Stimulated activated CD4-positive, alpha-beta T cell treated with anti-CD3 and anti-CD28 coated beads, TNF-alpha, amount 100 ng/mL, for 24 hours (primary cell): ENCODE data around the gene ITGA11.

ENCODE experiments used
- DNase-seq, 3 experiments: peaks; one replicate each; pipeline ENCODE4 v3.0.0-alpha.2; 2020; ENCODE audit warnings: low read depth in 3 of 3

The ITGA11 gene

DNA sequence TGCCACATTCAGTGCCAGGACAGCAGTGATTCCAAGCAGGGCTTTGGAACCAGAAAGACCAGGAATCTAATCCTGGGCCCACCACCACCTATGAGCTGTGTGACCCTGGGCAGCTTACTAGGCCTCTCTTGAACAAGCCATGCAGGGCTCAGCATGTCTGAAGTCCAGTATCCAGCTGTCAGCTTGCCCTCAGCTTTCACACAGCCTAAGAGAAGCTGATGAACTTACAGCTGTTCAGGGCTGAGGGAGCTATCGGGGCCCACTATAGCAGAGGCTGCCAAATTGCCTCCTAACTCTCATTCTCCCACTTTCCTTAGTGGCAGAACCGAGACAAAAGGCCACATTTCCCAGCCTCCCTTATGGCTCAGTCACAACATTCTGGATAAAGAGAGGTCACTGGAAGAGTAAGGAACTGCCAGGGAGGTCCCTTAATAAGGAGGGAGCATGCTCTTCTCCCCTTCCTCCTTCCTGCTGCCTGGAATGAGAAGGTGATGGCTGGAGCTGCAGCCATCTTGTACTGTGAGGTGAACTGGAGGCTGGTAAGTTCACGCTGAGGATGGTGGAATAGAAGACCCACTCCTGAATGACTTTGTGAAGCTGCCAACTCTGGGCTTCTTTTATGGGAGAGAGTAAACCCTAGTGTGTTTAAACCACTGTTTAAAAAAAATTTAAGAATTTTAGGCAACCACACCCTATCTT is 120.0 kb downstream of the ITGA11 start:
- DNase-seq, result no peak

DNA sequence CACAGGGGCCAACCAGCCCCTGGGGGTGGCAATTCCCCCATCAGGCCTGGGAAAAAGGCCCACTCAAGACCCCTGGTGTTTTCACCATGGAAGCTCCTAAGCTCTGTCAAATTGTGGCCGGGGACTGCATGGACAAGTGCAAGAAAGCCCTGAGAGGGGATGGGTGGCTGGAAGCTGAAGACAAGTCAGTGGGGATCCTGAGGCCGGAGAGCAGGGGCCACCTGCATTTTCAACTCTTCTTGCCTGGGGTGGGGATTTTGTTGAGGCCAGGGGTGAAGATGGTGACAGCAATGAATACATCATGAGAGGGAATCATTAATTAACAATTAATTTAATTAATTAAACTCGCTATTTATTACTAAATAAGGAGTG is 120.5 kb downstream of the ITGA11 start:
- DNase-seq, result no peak

DNA sequence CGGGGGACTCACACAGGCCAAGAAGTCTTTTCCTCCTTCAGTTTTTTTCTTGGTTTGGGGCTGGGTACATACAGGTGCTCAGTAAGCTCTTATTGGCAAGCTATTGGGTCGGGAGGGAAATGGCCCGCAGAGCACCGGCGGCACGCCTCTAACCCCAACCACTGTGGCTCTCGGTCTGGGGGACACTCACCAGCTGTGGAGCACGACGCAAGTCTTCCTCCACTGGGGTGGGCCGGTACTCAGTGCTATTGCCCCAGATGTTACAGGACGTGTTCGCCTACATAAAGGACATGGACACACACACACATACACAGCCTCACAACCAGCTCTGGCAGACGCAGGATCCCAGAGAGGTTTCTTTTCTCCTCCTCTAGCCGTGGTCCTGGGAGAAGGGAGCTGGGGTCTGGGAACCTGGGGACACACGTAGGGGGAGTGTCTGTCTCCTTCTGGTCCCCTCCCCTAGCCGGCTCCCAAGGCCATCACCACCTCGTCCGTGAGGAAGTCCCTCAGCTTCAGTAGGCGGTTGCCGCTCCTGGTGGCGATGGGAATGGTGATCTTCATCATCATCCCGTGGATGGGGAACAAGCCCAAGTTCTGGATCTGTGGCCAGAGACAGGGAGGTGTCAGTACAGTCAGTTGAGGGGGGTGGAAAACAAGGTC is 121.0 kb downstream of the ITGA11 start:
- DNase-seq, result no peak

DNA sequence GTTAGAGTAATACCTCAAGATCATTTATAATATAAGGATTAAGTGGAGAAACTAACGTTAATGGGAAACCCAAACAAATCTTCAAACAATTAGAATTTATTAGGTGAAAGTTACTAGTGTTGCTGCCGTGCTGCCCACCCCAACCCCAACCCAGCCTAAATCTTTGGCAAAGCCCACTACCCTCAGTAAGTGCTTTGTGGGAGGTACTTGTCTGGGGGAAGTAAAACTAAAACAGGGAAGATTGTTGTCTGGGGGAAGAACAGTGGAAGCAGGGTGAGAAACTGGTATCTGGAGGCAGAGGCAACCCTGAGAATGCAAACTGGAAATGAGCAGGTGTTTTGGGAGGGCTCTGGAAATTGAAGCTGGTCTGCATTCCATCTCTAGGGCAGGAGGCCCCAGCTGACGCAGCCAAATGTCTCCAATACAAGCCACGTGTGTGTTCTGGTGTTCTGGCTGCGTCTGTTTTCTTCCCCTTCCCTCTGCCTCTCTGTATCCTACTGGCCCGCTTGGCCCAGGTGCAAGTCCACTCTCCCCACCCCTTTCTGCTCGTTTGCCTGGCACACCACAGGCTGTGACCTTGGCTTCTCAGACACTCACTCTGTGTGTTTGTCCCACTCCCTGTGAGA is 121.7 kb downstream of the ITGA11 start:
- no peak for DNase-seq

DNA sequence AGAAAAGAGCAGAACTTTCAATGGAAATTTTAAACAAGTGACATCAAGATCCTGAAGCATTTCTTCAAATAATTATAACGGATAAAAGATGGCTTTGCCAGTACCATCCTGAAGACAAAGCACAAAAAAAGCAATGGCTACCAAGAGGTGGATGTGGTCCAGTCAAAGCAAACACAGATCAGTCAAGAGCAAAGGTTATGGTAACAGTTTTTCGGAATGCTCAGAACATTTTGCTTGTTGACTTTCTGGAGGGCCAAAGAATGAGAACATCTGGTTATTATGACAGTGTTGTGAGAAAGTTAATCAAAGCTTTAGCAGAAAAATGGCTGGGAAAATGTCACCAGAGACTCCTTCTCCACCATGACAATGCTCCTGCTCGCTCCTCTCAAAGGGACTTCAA is 122.9 kb downstream of the ITGA11 start:
- DNase-seq, result no peak

DNA sequence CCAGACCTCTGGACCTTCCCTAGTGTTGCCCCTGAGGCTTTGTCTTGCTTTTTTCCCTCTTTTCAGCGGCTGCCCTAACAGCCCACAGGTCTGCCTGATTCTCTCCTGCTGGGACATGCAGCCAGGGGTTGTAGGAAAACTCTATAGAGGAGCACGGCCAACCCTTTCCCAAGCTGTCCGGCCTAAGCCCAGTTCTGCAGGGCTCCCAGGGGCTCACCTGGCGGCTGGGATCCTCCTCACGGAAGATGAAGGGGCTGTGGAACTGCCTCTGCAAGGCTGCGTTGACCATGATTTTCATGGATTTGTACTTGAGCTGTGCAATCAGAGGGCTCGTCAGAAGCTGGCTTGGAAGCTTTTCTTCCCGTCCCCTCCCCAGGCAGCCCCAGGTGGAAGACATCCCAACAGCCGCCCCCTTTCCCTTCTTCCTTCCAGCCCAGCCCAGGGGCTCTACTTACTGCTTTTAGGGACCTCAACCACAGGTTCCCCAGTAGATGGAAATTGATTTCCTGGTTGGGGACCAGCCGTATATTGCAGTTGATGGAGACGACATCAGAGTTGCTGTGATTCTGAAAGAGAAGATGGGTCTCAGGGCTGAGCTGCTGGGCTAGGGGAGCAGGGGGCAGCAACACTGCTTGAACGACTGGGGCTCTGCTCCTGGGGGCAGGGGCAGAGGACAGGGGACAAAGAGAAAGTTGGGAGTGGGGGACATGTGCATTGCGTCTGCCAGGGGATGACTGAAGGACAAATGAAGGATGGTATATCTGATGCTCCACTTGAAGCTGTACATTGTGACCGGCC is 124.6 kb downstream of the ITGA11 start:
- no peak for DNase-seq

DNA sequence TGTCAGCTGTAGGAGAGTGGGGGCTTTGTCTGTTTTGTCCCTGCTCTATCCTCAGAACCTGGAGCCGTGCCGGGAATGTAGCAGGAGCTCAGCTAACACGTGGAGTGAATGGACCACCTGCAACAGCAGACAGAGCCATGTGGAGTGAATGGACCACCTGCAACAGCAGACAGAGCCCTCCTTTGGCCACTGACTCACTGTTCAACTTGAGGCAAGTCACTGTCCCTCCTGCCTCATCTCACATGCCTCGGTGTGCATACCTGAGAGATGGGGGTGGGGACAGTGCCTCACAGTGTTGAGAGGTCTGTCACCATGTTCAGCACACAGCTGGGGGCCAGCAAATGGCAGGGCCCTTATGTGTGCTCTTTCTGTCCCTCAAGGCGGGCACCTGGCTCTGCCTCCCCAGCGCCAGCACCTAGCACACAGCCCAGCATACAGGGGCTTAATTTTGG is 126.5 kb downstream of the ITGA11 start:
- DNase-seq, result no peak

DNA sequence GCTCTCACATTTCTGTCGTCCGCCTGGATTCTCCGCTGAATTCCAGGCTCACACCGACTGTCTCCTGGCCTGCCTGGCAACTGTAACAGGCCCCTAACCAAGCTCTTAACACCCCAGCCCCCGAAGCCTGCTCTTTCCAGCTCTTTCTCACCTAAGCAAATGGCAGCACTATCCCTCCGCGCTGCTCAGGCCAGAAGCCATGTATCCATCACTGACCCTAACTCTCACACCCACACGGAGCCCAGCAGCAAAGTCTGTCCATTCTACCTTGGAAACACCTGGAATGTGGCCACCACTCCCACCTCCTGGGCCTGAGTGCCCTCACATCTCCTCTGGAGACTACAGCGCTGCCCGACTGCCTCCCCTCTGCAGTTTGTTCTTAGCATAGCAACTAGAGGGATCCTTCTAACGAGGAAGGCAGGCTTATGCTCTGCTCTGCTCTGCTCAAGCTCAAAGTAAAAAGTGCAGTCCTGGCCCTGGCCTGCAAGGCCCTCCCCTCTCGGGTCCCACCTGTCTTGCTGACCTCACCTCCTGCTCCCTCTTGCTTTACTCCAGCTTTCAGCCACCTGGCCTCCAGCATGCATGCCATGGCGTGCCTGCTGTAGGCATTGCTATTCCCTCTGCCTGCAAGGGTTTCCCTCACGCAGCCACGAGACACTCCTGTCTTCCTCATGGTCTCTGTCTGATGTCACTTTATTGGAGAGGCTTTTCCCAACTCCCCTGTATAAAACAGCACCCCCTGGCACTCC is 127.2 kb downstream of the ITGA11 start:
- no peak for DNase-seq

DNA sequence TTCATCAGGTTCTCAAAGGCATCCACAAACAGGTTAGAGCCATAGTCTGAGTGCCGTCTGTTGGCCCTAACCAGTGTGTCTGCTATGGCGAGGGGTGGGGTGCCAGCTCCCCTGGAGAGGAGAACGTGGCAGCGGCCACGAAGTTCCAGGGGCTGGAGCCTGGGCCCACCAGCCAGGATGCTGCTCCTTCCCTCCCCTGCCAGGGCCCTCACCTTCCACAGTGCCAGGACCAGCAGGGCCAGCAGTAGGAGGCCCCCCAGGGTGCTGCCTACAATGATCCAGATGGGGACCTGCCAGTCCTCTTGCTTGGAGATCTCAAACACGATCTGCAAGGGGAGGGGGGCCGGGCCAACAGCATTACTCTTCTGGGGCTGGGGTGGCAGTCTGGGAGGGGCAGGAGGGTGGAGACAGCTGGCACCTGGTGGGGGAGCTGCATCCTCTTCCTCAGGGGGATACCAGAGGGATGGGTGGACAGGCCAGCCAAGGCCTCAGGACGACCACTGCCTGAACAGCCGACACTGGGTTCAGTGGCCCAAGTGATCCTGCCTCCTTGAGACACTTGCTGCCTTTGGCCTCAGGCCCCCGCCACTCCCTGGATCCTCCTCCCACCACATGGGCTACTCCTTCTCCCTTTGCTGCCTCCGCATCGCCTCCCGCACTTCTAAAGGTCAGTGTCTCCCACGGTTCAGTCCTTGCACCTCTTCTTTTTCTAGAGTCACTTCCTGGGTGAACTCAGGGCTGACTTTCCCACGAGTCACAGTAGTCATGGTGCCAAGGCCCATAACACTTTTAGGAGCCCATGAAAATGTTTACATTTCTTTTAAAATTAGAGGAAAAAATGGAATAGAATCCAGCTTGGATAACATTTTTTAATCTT is 128.2 kb downstream of the ITGA11 start:
- no peak for DNase-seq

DNA sequence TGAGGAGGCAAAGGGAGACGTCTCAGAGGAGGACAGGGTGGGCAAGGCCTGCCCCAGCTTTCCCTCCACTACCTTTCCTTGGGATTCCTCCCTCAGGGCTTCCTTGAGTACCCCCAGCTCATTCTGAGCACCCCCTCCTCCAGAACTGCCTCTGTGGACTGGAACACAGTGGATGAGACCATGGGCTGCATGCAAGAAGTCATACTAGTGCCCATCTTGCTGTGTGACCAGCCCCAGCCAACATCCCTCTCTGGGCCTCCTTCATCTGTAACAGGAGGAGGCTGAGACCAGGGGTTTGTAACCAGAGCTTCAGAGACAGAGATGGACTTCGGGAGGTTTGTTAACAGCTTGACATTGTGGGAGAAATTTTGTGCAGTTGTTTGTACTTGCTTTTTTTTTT is 128.8 kb downstream of the ITGA11 start:
- DNase-seq, result no peak

DNA sequence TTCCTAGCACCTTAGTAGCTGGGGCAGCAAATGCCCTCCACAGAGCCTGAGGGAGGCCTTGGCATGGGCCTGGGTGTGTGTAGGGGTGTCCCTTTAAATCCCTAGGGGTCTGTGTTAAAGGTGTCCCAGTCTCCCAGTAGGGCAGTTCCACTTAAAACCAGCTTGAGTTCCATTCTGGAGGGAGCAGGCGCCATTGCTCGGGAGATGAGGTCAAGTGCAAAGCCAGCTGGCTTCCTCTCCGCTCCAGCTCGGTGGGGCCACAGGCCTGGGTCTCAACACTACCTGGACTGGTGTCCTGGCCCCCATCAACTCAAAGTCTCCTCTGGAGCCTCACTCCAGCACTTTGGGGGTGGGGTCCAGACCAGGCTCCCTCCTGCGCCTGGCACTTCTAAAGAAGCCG is 129.2 kb downstream of the ITGA11 start:
- no peak for DNase-seq

DNA sequence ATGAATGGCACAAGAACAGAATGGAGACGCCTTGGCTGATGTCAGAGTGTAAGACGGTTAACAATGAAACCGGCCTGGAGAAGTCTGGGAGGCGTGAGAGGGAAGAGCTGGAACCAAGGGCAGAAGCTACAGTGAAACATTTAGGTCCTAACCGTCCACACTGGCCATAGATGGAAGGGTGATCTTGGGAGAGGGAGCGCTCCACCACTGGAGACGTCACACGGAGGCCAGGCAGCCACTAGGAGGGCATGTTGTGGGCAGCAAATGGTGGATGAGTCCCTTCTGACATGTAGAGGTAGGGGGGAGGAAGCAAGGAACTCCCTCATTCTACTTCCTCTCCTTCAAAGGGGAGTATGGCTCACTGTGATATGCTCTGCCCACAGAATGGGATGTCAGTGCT is 130.7 kb downstream of the ITGA11 start:
- DNase-seq, result no peak

DNA sequence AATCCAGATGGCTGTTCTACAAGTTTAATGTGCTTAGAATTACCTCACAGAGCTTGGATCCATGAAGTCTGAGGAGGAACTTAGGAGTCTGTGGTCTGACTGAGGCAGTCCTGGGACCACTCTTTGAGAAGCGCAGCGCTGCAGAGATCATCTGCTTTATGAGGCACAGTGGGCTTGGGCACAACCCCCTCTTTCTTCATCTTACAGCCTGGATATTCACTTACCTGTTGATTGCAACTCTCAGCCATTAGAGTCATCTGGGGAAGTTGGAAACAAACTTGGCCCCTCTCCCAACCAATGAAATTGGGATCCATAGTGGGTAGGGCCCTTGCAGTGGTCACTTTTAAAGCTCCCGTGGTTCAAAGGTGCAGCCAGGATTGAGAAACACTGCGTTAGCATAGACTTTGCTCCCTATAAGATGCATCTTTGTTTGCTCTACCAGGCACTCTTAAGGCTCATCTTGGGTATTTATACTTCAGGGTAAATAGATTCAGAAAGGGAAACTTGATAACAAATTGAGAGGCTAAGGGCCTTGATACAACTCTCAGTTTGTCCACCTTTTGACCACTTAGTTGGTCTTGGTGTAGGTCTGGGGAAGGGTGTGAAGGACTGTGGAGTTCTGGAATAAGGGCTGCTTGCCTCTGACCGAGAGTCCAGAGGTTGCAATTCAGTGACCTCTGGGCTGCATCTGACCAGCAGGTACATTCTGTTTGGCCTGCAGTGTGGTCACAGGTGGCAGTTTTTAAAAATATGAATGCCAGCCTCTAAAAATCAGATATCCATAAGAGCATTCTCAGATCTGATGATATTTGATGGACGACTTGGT is 131.6 kb downstream of the ITGA11 start:
- no peak for DNase-seq

DNA sequence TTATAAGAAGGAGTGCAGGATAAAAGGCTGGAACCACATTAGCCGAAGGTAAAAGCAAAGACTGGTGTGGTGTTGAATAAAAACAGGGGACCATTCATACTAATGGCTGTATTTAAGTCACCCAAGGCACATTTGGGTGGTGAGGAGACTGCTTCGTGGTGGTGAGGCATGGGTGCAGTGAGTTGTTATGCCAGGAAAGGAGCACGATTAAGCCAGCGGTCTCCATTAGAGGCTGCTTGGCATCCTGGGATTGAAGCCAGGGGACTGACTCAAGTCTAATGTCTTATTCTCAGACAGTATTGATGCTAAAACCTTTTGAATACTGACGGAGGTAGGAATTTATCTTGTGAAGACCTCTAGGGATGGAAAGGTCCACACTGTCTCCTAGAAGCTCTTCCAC is 132.5 kb downstream of the ITGA11 start:
- no peak for DNase-seq

DNA sequence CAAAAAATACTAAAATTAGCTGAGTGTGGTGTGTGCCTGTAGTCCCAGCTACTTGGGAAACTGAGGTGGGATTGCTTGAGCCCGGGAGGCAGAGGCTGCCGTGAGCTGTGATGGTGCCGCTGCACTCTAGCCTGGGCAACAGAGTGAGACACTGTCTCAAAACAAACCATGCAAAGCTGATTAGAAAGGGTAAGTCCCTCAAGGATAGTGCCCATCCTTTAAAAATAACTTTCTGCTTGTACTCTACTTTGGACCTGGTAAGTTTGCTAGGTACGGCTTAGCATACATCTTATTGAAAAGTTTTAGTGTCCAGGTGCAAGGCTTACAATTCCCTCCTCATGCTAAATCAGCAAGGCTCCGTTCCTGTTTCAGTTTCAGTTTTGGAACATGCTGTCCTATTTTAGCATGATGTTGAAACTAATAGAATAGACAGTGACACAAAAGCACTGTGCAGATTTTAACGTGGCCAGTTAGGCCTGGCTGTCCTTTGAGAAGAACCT is 133.0 kb downstream of the ITGA11 start:
- no peak for DNase-seq

DNA sequence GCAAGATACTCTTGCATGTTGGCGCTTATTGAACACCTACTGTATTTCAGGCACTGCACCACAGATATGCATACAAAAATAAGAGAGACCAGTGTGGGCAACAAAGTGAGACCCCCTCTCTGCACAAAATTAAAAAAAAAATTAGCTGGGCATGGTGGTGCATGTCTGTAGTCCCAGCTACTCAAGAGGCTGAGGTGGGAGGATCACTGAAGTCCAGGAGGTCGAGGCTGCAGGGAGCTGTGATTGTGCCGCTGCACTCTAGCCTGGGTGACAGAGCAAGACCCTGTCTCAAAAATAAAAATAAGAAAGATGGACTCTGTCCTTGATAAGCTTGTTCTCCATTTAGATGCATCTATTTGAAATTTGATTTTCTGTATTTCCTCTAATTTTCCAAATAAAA is 133.6 kb downstream of the ITGA11 start:
- no peak for DNase-seq

DNA sequence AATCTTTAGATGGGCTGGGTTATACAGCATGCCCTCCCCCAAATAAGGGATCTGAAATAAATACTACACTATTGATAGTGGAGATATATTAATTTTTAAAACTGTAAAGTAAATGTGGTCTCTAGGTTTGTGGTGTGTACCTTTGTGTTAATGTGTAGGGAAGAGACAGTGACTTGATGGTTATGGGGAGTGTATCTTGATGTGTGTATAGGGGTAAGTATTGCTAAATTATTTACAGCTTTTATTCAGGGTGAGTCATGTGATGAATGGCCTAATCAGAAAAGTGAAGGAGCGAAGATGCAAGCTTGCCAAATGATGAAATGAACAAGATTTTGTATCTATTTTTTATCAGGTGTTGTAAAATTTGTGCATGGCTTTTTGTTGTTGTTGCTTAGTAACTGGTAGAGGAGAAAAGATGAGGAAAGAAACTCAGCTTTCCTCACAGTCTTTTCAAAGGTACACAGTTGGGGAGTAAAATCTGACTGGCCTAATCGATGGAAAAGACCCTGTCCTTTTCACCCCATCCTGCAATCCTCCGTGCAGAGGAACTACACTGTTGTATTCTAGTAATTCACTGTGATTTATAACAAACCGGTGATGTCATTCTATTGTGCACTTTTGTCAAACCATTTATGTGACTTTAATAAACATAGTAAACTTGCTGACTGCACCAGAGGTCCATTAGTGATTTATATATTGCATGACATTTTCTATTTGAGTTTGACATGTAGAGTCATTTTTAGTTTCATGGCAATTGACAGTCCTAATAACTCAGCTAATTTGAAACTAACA is 136.8 kb downstream of the ITGA11 start:
- DNase-seq, result no peak

DNA sequence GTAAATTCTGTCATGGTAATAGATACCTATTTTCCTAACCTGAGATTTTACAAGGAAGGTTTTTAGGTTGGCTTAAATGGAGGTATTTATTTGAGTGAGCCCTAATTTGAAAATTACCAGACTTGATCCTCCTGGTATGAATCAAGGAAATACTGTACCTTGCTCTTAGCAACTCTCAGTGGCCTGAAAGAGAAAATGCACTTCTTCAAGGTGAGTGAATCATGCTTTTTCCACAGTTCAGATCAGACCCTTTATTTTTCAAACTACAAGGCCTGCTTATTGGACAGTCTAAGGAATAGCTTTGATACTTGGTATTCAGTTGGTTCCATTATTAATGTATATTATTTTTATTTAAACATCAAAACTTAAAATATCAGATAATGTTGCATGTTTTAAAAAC is 139.0 kb downstream of the ITGA11 start:
- no peak for DNase-seq
